HAP-1 (cell line): ENCODE data around the gene ZSCAN10.

Experiments
- DNase-seq, 2 experiments: peaks; one replicate each; pipeline ENCODE4 v3.0.0-alpha.2; 2016 to 2020; ENCODE audit warnings: low spot score in 2 of 2
- H3K27me3 ChIP-seq: fragments of 250-450 bp; sonication (Bioruptor Pico); 2 replicates; pipeline ENCODE4 v1.5.1; 2020; ENCODE audit warnings: low read depth, mild to moderate bottlenecking, moderate library complexity
- H3K36me3 ChIP-seq: fragments of 250-450 bp; sonication (Bioruptor Pico); replicated peaks from 2 replicates; pipeline ENCODE4 v1.5.1; 2020; ENCODE audit warnings: mild to moderate bottlenecking
- H3K4me1 ChIP-seq: fragments of 250-450 bp; sonication (Bioruptor Pico); 2 replicates; pipeline ENCODE4 v1.5.1; 2020; ENCODE audit warnings: mild to moderate bottlenecking
- H3K4me3 ChIP-seq: fragments of 250-450 bp; sonication (Bioruptor Pico); 2 replicates; pipeline ENCODE4 v1.5.1; 2020; ENCODE audit warnings: mild to moderate bottlenecking, moderate library complexity
- H3K9me3 ChIP-seq: fragments of 250-450 bp; sonication (Bioruptor Pico); 2 replicates; pipeline ENCODE4 v1.5.1; 2020; ENCODE audit warnings: mild to moderate bottlenecking, moderate library complexity
- in situ Hi-C: fragments of 300-500 bp; cut with MboI; formaldehyde crosslinking; loops from 3 replicates; pipeline ENCODE4 v1.14.3; 2020; ENCODE audit warnings: low sequenced_read_pairs, inconsistent platforms, mixed read lengths

The ZSCAN10 gene

GRCh38 chr16:3098459-3099394, at the start of gene ZSCAN10:
Gene ZSCAN10, minus strand, starts transcription at chr16:3099294. Its CDS starts 6,357 bp downstream, at chr16:3092937.
- Histone ChIP-seq H3K4me3 (no peak within 1 kb of the TSS), H3K36me3 (no peaks in the 10 kb centered on the region), H3K4me1 (peaks cover 22% of the 10 kb centered on the region), H3K9me3 (no peaks in the 10 kb centered on the region), H3K27me3 (no peaks in the 10 kb centered on the region)
- in situ Hi-C loops, result loop anchor here (5.0 kb wide), 1 partner anchor 49 kb away; no protein-coding TSS in a partner anchor
- no peak for DNase-seq

- no peaks in the 10 kb centered on the region for H3K36me3 ChIP-seq
- in situ Hi-C loops, result loop anchor here (5.0 kb wide), 1 partner anchor 51 kb away; the partner anchor contains the start of gene ZSCAN10
- peaks cover 2% of the 10 kb centered on the region; the same call in 1 of the 2 replicates for H3K4me1 ChIP-seq
- H3K9me3 ChIP-seq, result no peaks in the 10 kb centered on the region
- no peaks in the 10 kb centered on the region for H3K27me3 ChIP-seq
- DNase-seq, result no peak
- H3K4me3 ChIP-seq, result no peak overlapping the region; the same call in 1 of the 2 replicates
Measured at GRCh38 chr16:3148256-3149192, 49.4 kb upstream of the ZSCAN10 start.

GRCh38 chr16:3147757-3148104, 48.6 kb upstream of the ZSCAN10 start:
- H3K27me3 ChIP-seq, result no peaks in the 10 kb centered on the region
- in situ Hi-C loops, result loop anchor here (5.0 kb wide), 1 partner anchor 50 kb away; the partner anchor contains the start of gene ZSCAN10
- no peaks in the 10 kb centered on the region for H3K36me3 ChIP-seq
- no peak for DNase-seq
- no peaks in the 10 kb centered on the region for H3K9me3 ChIP-seq
- no peaks in the 10 kb centered on the region; the same call in 1 of the 2 replicates for H3K4me1 ChIP-seq
- H3K4me3 ChIP-seq, result no peak overlapping the region

- no peaks in the 10 kb centered on the region for H3K27me3 ChIP-seq
- no peak overlapping the region for H3K4me3 ChIP-seq
- 0 out of 2 replicates have a peak, but pooled peaks cover 3% of the 10 kb centered on the region for H3K36me3 ChIP-seq
- in situ Hi-C loops, result loop anchor here (5.0 kb wide), 1 partner anchor 50 kb away; the partner anchor contains the start of gene ZSCAN10
- H3K9me3 ChIP-seq, result no peaks in the 10 kb centered on the region
- no peaks in the 10 kb centered on the region; the same call in 1 of the 2 replicates for H3K4me1 ChIP-seq
- DNase-seq, result no peak
Measured at GRCh38 chr16:3147046-3147756, 48.1 kb upstream of the ZSCAN10 start.

GRCh38 chr16:3145660-3146059, 46.6 kb upstream of the ZSCAN10 start:
- H3K4me3 ChIP-seq, result no peak overlapping the region
- H3K4me1 ChIP-seq, result no peaks in the 10 kb centered on the region; the same call in 1 of the 2 replicates
- H3K9me3 ChIP-seq, result no peaks in the 10 kb centered on the region
- H3K27me3 ChIP-seq, result no peaks in the 10 kb centered on the region
- in situ Hi-C loops, result loop anchor here (5.0 kb wide), 1 partner anchor 48 kb away; the partner anchor contains the start of gene ZSCAN10
- peaks cover 9% of the 10 kb centered on the region; the same call in 1 of the 2 replicates for H3K36me3 ChIP-seq
- DNase-seq, result no peak

- Histone ChIP-seq H3K9me3 (no peaks in the 10 kb centered on the region), H3K27me3 (no peaks in the 10 kb centered on the region), H3K36me3 (peaks cover 9% of the 10 kb centered on the region; the same call in 1 of the 2 replicates), H3K4me1 (no peaks in the 10 kb centered on the region; the same call in 1 of the 2 replicates), H3K4me3 (no peak overlapping the region)
- in situ Hi-C loops, result loop anchor here (5.0 kb wide), 1 partner anchor 48 kb away; the partner anchor contains the start of gene ZSCAN10
- no peak for DNase-seq
Measured at GRCh38 chr16:3145151-3145550, 46.1 kb upstream of the ZSCAN10 start.

- Histone ChIP-seq H3K9me3 (no peaks in the 10 kb centered on the region), H3K4me3 (no peak overlapping the region), H3K27me3 (no peaks in the 10 kb centered on the region), H3K4me1 (no peaks in the 10 kb centered on the region; the same call in 1 of the 2 replicates), H3K36me3 (peaks cover 9% of the 10 kb centered on the region; the same call in 1 of the 2 replicates)
- DNase-seq, result no peak
- in situ Hi-C loops, result no loop called here
Measured at GRCh38 chr16:3144321-3144983, 45.4 kb upstream of the ZSCAN10 start.

- Histone ChIP-seq H3K4me3 (no peak overlapping the region), H3K4me1 (no peaks in the 10 kb centered on the region), H3K36me3 (peaks cover 9% of the 10 kb centered on the region; the same call in 1 of the 2 replicates), H3K27me3 (no peaks in the 10 kb centered on the region), H3K9me3 (no peaks in the 10 kb centered on the region)
- in situ Hi-C loops, result no loop called here
- no peak for DNase-seq
Measured at GRCh38 chr16:3143598-3144320, 44.7 kb upstream of the ZSCAN10 start.

GRCh38 chr16:3143189-3143588, 44.1 kb upstream of the ZSCAN10 start:
- H3K4me1 ChIP-seq, result no peaks in the 10 kb centered on the region
- peaks cover 9% of the 10 kb centered on the region; the same call in 1 of the 2 replicates for H3K36me3 ChIP-seq
- DNase-seq, result no peak
- H3K27me3 ChIP-seq, result no peaks in the 10 kb centered on the region
- H3K4me3 ChIP-seq, result no peak overlapping the region
- H3K9me3 ChIP-seq, result no peaks in the 10 kb centered on the region
- in situ Hi-C loops, result no loop called here

GRCh38 chr16:3142770-3143169, 43.7 kb upstream of the ZSCAN10 start:
- in situ Hi-C loops, result no loop called here
- no peaks in the 10 kb centered on the region for H3K9me3 ChIP-seq
- H3K36me3 ChIP-seq, result peaks cover 9% of the 10 kb centered on the region; the same call in 1 of the 2 replicates
- H3K4me1 ChIP-seq, result no peaks in the 10 kb centered on the region
- no peak overlapping the region for H3K4me3 ChIP-seq
- DNase-seq, result no peak
- H3K27me3 ChIP-seq, result no peaks in the 10 kb centered on the region

- no peak overlapping the region for H3K4me3 ChIP-seq
- no peaks in the 10 kb centered on the region for H3K4me1 ChIP-seq
- no peaks in the 10 kb centered on the region for H3K9me3 ChIP-seq
- in situ Hi-C loops, result no loop called here
- H3K27me3 ChIP-seq, result no peaks in the 10 kb centered on the region
- peaks cover 9% of the 10 kb centered on the region; the same call in 1 of the 2 replicates for H3K36me3 ChIP-seq
- DNase-seq, result no peak
Measured at GRCh38 chr16:3142327-3142726, 43.2 kb upstream of the ZSCAN10 start.
